ENCODE measurements around the gene SETD1A. TPM values are rescaled to one million over a fixed set of nuclear protein-coding genes. Genes with fewer than 3 reads are reported as not detected.
A peak's percentile ranks its signal among the peaks of the same experiment; 100 is the strongest.

The SETD1A gene
- total and polyA plus RNA-seq, 9 of the 15 experiments (the other 6 are each of a cell fraction or from before 2014, with no cell fraction given), result 0.08 to 36.0 (median 4.2) TPM

DNA sequence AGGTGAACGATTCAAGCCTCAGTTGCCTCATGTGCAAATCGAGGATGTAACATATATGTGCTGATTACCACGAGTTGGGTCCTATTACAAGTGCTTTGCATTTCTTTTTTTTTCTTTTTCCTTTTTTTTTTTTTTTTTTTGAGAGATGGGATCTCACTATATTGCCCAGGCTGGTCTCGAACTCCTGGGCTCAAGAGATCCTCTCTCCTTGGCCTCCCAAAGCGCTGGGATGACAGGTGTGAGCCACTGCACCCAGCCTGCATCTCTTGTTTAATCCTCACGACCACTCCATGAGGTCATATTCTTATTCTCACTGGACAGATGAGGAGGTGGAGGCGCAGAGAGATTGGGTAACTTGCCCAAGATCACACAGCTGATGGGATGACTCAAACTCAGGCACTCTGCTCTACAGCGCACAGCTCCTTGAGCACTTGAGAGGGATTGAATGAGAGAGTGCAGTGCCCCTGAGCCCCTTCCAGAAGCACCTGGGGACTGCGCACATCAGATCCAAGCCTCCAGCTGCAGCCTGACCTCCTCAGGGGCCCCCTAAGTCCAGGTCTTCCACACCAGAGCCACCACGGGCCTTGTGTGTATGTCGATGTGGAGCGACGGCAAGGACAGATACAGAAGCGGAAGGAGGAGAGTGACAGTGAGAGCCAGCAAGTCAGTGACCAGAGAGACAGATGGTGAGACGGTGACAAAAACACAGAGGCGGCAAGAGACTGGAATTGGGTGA lies 48.0 kb downstream of the SETD1A start:
- no peaks in the 10 kb centered on the region for H3K79me2 ChIP-seq (ENCODE audit: control insufficient read depth, insufficient read depth, low read length)
- no peaks in the 10 kb centered on the region for H3K9me3 ChIP-seq (replicated peaks; ENCODE audit: control insufficient read depth, insufficient read depth, low read depth, low read length)
- H3K9ac ChIP-seq (ENCODE audit: insufficient read depth in 1 of 2, low read depth in 2 of 2, low read length in 2 of 2), result peak overlapping the region in 1 of 2 experiments; percentile 77; a peak in 2 of 4 replicates
- H4K20me1 ChIP-seq (replicated peaks; ENCODE audit: control insufficient read depth, insufficient read depth, low read length), result no peaks in the 10 kb centered on the region
- peaks cover 0 to 6% of the 10 kb centered on the region in 2 experiments; a peak in 1 of 5 replicates for H3K27me3 ChIP-seq (ENCODE audit: control insufficient read depth in 2 of 2, insufficient read depth in 2 of 2, low read length in 2 of 2)
- FAIRE-seq (peak; percentile 80), ATAC-seq (peak; percentile 30), DNase-seq (ENCODE audit: extremely low read depth in 1 of 4, low spot score in 3 of 4) (no peak)
- no TSS peak for BruUV-seq (replicated peaks)
- ChIA-PET CTCF (ENCODE audit: low intra/inter-chr PET ratio) (no interaction called here), POLR2A (no interaction called here)
- peak overlapping the region; percentile 67; the same call in 1 of the 2 replicates for H2AFZ ChIP-seq (ENCODE audit: low read depth, low read length)
- H3K4me1 ChIP-seq (replicated peaks in 1 of 2; ENCODE audit: control insufficient read depth in 2 of 2, insufficient read depth in 2 of 2, low read length in 2 of 2), result peaks cover 16 to 34% of the 10 kb centered on the region in 2 experiments; a peak in 4 of 5 replicates
- no peaks in the 10 kb centered on the region for H3K36me3 ChIP-seq (ENCODE audit: control insufficient read depth, insufficient read depth, low read length)
- in situ Hi-C loops (cut with MboI), result no loop called here
- peak overlapping the region; percentile 43; the same call in 1 of the 2 replicates for H3K4me2 ChIP-seq (ENCODE audit: insufficient read depth, low read length)
- H3K9me1 ChIP-seq (ENCODE audit: control insufficient read depth, insufficient read depth, low read length), result no peaks in the 10 kb centered on the region
- intact Hi-C loops (cut with micrococcal nuclease), result no loop called here
- no peak overlapping the region for H3K4me3 ChIP-seq
- WGBS (ENCODE audit: insufficient coverage, low coverage, missing lambda C conversion rate), result 14% methylated on average over 16 of the region's 16 CpGs
- no peak overlapping the region for H3K27ac ChIP-seq (ENCODE audit: extremely low read depth, low read depth, low read length)
- TF ChIP-seq NFE2L1 (tag; IDR thresholded peaks at IDR 0.05; ENCODE audit: borderline replicate concordance, low read depth) (no peak), SETDB1 (IDR thresholded peaks at IDR 0.05; ENCODE audit: low read length) (no peak), ZNF354B (CRISPR knock-in tag; IDR thresholded peaks at IDR 0.05) (no peak), MCM7 (IDR thresholded peaks at IDR 0.05) (no peak), HNRNPH1 (optimal IDR thresholded peaks at IDR 0.05; ENCODE audit: low read depth, low read length) (no peak), SRSF9 (IDR thresholded peaks at IDR 0.05; ENCODE audit: borderline replicate concordance, low read depth, low read length) (no peak), SMARCA5 (IDR thresholded peaks at IDR 0.05) (peak; percentile 51; the same call in 1 of the 2 replicates), RBM25 (IDR thresholded peaks at IDR 0.05; ENCODE audit: low read depth, low read length, severe bottlenecking) (peak; percentile 23), ZNF121 (CRISPR knock-in tag; conservative IDR thresholded peaks at IDR 0.05) (peak; percentile 97), KHSRP (IDR thresholded peaks at IDR 0.05) (no peak), KDM1A (IDR thresholded peaks at IDR 0.05) (0 out of 4 replicates have a peak, but pooled peaks of 1 of the 2 experiments have one; percentile 7), ZFP36 (IDR thresholded peaks at IDR 0.05; ENCODE audit: low read depth, low read length, partially characterized antibody) (peak; percentile 50), ZNF778 (CRISPR knock-in tag; IDR thresholded peaks at IDR 0.05) (no peak), SNRNP70 (optimal IDR thresholded peaks at IDR 0.05; ENCODE audit: low read depth, low read length) (no peak), BDP1 (IDR thresholded peaks at IDR 0.05; ENCODE audit: insufficient read depth, insufficient read length) (no peak), BRCA1 (IDR thresholded peaks at IDR 0.05) (no peak), BRCA1 (CRISPR knock-in tag; IDR thresholded peaks at IDR 0.05) (no peak), TEAD1 (CRISPR knock-in tag; IDR thresholded peaks at IDR 0.05) (no peak)
- TF ChIP-seq, protein P1, sequence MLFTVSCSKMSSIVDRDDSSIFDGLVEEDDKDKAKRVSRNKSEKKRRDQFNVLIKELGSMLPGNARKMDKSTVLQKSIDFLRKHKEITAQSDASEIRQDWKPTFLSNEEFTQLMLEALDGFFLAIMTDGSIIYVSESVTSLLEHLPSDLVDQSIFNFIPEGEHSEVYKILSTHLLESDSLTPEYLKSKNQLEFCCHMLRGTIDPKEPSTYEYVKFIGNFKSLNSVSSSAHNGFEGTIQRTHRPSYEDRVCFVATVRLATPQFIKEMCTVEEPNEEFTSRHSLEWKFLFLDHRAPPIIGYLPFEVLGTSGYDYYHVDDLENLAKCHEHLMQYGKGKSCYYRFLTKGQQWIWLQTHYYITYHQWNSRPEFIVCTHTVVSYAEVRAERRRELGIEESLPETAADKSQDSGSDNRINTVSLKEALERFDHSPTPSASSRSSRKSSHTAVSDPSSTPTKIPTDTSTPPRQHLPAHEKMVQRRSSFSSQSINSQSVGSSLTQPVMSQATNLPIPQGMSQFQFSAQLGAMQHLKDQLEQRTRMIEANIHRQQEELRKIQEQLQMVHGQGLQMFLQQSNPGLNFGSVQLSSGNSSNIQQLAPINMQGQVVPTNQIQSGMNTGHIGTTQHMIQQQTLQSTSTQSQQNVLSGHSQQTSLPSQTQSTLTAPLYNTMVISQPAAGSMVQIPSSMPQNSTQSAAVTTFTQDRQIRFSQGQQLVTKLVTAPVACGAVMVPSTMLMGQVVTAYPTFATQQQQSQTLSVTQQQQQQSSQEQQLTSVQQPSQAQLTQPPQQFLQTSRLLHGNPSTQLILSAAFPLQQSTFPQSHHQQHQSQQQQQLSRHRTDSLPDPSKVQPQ (CRISPR knock-in tag; IDR thresholded peaks at IDR 0.05; ENCODE audit: borderline replicate concordance), result no peak
- TF ChIP-seq, protein P2, sequence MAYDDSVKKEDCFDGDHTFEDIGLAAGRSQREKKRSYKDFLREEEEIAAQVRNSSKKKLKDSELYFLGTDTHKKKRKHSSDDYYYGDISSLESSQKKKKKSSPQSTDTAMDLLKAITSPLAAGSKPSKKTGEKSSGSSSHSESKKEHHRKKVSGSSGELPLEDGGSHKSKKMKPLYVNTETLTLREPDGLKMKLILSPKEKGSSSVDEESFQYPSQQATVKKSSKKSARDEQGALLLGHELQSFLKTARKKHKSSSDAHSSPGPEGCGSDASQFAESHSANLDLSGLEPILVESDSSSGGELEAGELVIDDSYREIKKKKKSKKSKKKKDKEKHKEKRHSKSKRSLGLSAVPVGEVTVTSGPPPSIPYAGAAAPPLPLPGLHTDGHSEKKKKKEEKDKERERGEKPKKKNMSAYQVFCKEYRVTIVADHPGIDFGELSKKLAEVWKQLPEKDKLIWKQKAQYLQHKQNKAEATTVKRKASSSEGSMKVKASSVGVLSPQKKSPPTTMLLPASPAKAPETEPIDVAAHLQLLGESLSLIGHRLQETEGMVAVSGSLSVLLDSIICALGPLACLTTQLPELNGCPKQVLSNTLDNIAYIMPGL (CRISPR knock-in tag; IDR thresholded peaks at IDR 0.05), result no peak
